K562 (cell line): Measurements from ENCODE around the gene CEP162. TPM values are rescaled to one million over a fixed set of nuclear protein-coding genes. Genes with fewer than 3 reads are reported as not detected.
A peak's percentile ranks its signal among the peaks of the same experiment; 100 is the strongest.

Source experiments
- COPS2 ChIP-seq: fragments of 450-650 bp; conservative IDR thresholded peaks from 2 replicates; pipeline ENCODE4 v1.6.1; 2016; ENCODE audit warnings: mild to moderate bottlenecking, moderate library complexity
- CXXC5 ChIP-seq: fragments of 250-450 bp; sonication (Bioruptor Pico); IDR thresholded peaks from 2 replicates; pipeline ENCODE4 v1.8.0; 2022; ENCODE audit warnings: inconsistent platforms, mild to moderate bottlenecking, moderate library complexity
- EGR1 ChIP-seq: fragments of 450-650 bp; conservative IDR thresholded peaks from 2 replicates; pipeline ENCODE4 v1.6.1; 2017; ENCODE audit warnings: mild to moderate bottlenecking
- ELF4 ChIP-seq: fragments of 450-650 bp; formaldehyde crosslinking; IDR thresholded peaks from 2 replicates; pipeline ENCODE4 v1.4.0; 2022; ENCODE audit warnings: missing genetic modification characterization
- LEF1 ChIP-seq: fragments of 450-650 bp; IDR thresholded peaks from 2 replicates; pipeline ENCODE4 v1.6.1; 2016; ENCODE audit warnings: mild to moderate bottlenecking
- MAFG ChIP-seq: fragments of 450-650 bp; conservative IDR thresholded peaks from 2 replicates; pipeline ENCODE4 v1.6.1; 2016; ENCODE audit warnings: missing genetic modification characterization, missing compliant biosample characterization
- NFIX ChIP-seq: fragments of 250-450 bp; sonication (Bioruptor Pico); IDR thresholded peaks from 2 replicates; pipeline ENCODE4 v1.4.0; 2020; ENCODE audit warnings: low read depth, mild to moderate bottlenecking, moderate library complexity
- PCBP1 ChIP-seq: fragments of 200-400 bp; formaldehyde crosslinking; IDR thresholded peaks from 2 replicates; pipeline ENCODE4 v1.6.1; 2018; ENCODE audit warnings: mild to moderate bottlenecking, low read depth, low read length; ENCODE audit not compliant: poor library complexity, severe bottlenecking
- POLR2A ChIP-seq: fragments of 450-650 bp; conservative IDR thresholded peaks from 2 replicates; pipeline ENCODE4 v1.6.1; 2016
- POLR2AphosphoS5 ChIP-seq: IDR thresholded peaks from 2 replicates; pipeline ENCODE4 v1.6.1; 2011; ENCODE audit warnings: mild to moderate bottlenecking, low read depth, low read length, moderate library complexity; ENCODE audit not compliant: control insufficient read depth, insufficient read depth
- POLR3G ChIP-seq: IDR thresholded peaks from 2 replicates; pipeline ENCODE4 v1.6.1; 2011; ENCODE audit not compliant: insufficient read length, insufficient replicate concordance; ENCODE audit errors: extremely low read depth
- YY1 ChIP-seq, 3 experiments: IDR thresholded peaks; 2 replicates each; pipeline ENCODE4 v1.6.1; 2011; ENCODE audit warnings: low read length in 2 of 3, mild to moderate bottlenecking in 2 of 3, moderate library complexity in 2 of 3, borderline replicate concordance in 1 of 3, control low read depth in 1 of 3, low read depth in 1 of 3; ENCODE audit not compliant: insufficient read depth in 3 of 3, insufficient replicate concordance in 2 of 3, control insufficient read depth in 1 of 3, insufficient read length in 1 of 3; ENCODE audit errors: extremely low read depth in 1 of 3
- ZKSCAN8 ChIP-seq: fragments of 200-800 bp; sonication (Bioruptor generic); IDR thresholded peaks from 2 replicates; pipeline ENCODE4 v1.6.1; 2016; ENCODE audit warnings: missing genetic modification characterization, missing compliant biosample characterization
- ZNF408 ChIP-seq: fragments of 250-450 bp; sonication (Bioruptor Pico); IDR thresholded peaks from 2 replicates; pipeline ENCODE4 v1.4.0; 2020; ENCODE audit warnings: low read depth, mild to moderate bottlenecking, moderate library complexity
- polyA plus RNA-seq, 8 experiments: library from polyadenylated mRNA; depleted of rRNA in 4 of 8; stranded (reverse) in 5 of 8; unstranded in 3 of 8; fragments of >200 nt; fragmentation: Nextera tagmentation in 2 of 8; fragmentation: Illumina TruSeq in 1 of 8; extraction: Ambion mirVana in 2 of 8; extraction: Trizol in 1 of 8; gene quantifications; 2 replicates each; pipeline versions ENCODE4 v1.2.1 to v1.2.3, GENCODE V29; 2011 to 2014; ENCODE audit warnings: inconsistent platforms in 1 of 8, missing spikeins in 1 of 8
- total RNA-seq, 7 experiments: library from RNA; depleted of rRNA in 6 of 7; stranded (reverse); fragments of >200 nt in 6 of 7; fragmentation: Illumina TruSeq in 2 of 7; extraction: Trizol in 2 of 7; gene quantifications; 2 replicates each; pipeline versions ENCODE4 v1.2.1 to v1.2.3, GENCODE V29; 2011 to 2021; ENCODE audit warnings: low replicate concordance in 1 of 7
- TF ChIP-seq, protein P1 (sequence below), 2 experiments: fragments of 450-650 bp in 1 of 2; sonication (generic) in 1 of 2; formaldehyde crosslinking in 1 of 2; IDR thresholded peaks in 1 of 2; conservative IDR thresholded peaks in 1 of 2; 2 replicates each; pipeline versions ENCODE4 v1.6.1 to v1.8.1; 2016 to 2023; ENCODE audit warnings: mild to moderate bottlenecking in 2 of 2, moderate library complexity in 2 of 2, inconsistent platforms in 1 of 2, missing genetic modification reagents in 1 of 2
- TF ChIP-seq, protein P2 (sequence below): fragments of 450-650 bp; IDR thresholded peaks from 2 replicates; pipeline ENCODE4 v1.6.1; 2017; ENCODE audit warnings: antibody characterized with exemption
- TF ChIP-seq, protein P3 (sequence below): sonication (generic); formaldehyde crosslinking; IDR thresholded peaks from 2 replicates; pipeline ENCODE4 v1.8.0; 2022; ENCODE audit warnings: mild to moderate bottlenecking, missing genetic modification reagents

The CEP162 gene
- total and polyA plus RNA-seq, 9 of the 15 experiments (the other 6 are each of a cell fraction or from before 2014, with no cell fraction given) = 3.9 to 8.6 (median 6.7) TPM

DNA sequence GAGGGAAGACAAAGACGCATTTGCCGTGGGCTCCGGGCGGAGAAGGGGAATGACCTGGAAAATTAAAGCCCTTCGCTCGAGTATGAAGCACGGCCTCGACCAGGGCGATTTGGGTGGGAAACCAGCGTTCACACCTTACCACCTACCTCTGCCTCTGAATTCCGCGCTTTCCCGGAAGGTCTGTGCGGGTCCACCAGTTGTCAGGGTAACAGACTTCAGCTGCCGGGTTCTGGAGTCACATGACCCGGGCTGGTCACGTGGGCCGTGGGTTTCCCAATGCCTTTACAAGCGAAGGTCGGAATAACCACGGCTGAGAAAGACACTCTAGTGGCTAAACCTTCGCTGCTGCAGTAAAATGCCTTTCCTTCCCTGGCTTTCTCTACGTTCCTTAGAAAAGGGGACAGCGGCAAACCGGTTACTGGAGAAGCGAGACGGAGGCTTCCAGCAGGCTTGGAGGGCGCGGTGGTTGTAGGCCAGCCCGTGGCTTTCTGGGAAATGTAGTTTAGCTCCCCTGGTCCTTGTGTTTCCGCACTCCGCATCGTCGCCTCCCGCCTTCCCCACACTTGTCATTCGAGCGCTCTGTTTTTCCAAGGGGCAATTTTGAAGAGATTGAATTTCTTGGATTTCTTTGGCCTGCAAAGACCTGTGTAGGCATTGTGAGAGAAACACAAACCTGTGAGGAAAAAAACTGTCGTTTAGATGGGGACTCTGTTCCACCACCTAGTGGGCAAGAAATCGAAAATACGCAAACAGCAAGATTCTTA is at the start of gene CEP162 (continued):
- TF ChIP-seq, protein P1, sequence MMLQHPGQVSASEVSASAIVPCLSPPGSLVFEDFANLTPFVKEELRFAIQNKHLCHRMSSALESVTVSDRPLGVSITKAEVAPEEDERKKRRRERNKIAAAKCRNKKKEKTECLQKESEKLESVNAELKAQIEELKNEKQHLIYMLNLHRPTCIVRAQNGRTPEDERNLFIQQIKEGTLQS (IDR thresholded peaks at IDR 0.05) = peak; percentile 79
- TF ChIP-seq, protein P1 (CRISPR knock-in tag; conservative IDR thresholded peaks at IDR 0.05) = no peak
- TF ChIP-seq ELF4 (no peak), ZKSCAN8 (CRISPR knock-in tag) (no peak), YY1 (IDR thresholded peaks at IDR 0.05; ENCODE audit: borderline replicate concordance in 1 of 3, control insufficient read depth in 1 of 3, extremely low read depth in 1 of 3, insufficient read depth in 3 of 3, insufficient read length in 1 of 3, insufficient replicate concordance in 2 of 3, low read depth in 1 of 3, low read length in 2 of 3) (no peak), NFIX (CRISPR knock-in tag) (no peak), POLR2AphosphoS5 (peak; percentile 41; the same call in 1 of the 2 replicates), COPS2 (no peak), MAFG (no peak), PCBP1 (no peak), LEF1 (peak; percentile 28; the same call in 1 of the 2 replicates), POLR2A (peak; percentile 41; the same call in 1 of the 2 replicates), CXXC5 (peak; percentile 45), EGR1 (0 out of 2 replicates have a peak, but pooled peaks have one; percentile 30), POLR3G (no peak), ZNF408 (CRISPR knock-in tag) (no peak)
- TF ChIP-seq, protein P2, sequence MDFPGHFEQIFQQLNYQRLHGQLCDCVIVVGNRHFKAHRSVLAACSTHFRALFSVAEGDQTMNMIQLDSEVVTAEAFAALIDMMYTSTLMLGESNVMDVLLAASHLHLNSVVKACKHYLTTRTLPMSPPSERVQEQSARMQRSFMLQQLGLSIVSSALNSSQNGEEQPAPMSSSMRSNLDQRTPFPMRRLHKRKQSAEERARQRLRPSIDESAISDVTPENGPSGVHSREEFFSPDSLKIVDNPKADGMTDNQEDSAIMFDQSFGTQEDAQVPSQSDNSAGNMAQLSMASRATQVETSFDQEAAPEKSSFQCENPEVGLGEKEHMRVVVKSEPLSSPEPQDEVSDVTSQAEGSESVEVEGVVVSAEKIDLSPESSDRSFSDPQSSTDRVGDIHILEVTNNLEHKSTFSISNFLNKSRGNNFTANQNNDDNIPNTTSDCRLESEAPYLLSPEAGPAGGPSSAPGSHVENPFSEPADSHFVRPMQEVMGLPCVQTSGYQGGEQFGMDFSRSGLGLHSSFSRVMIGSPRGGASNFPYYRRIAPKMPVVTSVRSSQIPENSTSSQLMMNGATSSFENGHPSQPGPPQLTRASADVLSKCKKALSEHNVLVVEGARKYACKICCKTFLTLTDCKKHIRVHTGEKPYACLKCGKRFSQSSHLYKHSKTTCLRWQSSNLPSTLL = no peak
- TF ChIP-seq, protein P3, sequence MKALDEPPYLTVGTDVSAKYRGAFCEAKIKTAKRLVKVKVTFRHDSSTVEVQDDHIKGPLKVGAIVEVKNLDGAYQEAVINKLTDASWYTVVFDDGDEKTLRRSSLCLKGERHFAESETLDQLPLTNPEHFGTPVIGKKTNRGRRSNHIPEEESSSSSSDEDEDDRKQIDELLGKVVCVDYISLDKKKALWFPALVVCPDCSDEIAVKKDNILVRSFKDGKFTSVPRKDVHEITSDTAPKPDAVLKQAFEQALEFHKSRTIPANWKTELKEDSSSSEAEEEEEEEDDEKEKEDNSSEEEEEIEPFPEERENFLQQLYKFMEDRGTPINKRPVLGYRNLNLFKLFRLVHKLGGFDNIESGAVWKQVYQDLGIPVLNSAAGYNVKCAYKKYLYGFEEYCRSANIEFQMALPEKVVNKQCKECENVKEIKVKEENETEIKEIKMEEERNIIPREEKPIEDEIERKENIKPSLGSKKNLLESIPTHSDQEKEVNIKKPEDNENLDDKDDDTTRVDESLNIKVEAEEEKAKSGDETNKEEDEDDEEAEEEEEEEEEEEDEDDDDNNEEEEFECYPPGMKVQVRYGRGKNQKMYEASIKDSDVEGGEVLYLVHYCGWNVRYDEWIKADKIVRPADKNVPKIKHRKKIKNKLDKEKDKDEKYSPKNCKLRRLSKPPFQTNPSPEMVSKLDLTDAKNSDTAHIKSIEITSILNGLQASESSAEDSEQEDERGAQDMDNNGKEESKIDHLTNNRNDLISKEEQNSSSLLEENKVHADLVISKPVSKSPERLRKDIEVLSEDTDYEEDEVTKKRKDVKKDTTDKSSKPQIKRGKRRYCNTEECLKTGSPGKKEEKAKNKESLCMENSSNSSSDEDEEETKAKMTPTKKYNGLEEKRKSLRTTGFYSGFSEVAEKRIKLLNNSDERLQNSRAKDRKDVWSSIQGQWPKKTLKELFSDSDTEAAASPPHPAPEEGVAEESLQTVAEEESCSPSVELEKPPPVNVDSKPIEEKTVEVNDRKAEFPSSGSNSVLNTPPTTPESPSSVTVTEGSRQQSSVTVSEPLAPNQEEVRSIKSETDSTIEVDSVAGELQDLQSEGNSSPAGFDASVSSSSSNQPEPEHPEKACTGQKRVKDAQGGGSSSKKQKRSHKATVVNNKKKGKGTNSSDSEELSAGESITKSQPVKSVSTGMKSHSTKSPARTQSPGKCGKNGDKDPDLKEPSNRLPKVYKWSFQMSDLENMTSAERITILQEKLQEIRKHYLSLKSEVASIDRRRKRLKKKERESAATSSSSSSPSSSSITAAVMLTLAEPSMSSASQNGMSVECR (CRISPR knock-in tag) = peak; percentile 97
